ENCODE measurements around the gene C5orf24. TPM values are rescaled to one million over a fixed set of nuclear protein-coding genes. Genes with fewer than 3 reads are reported as not detected.

C5orf24 gene
- total and polyA plus RNA-seq, 2 experiments from 2014 or later: 36.4 to 41.2 TPM

GRCh38 chr5:134892926-134893325 lies 47.2 kb downstream of the C5orf24 start:
- no peak overlapping the region for H3K27ac ChIP-seq
- in situ Hi-C loops (cut with MboI): no loop called here
- H3K4me3 ChIP-seq: no peak overlapping the region
- no peak overlapping the region for H2AFZ ChIP-seq
- H3F3A ChIP-seq (ENCODE audit: insufficient read depth): no peaks in the 10 kb centered on the region
- H3K9me2 ChIP-seq (ENCODE audit: insufficient read depth): no peaks in the 10 kb centered on the region
- H4K20me1 ChIP-seq (ENCODE audit: insufficient read depth): no peaks in the 10 kb centered on the region
- no peaks in the 10 kb centered on the region for H3K27me3 ChIP-seq (replicated peaks; ENCODE audit: insufficient read depth)
- H3K9me3 ChIP-seq (ENCODE audit: low read depth): no peaks in the 10 kb centered on the region
- H3K4me1 ChIP-seq (ENCODE audit: insufficient read depth): no peaks in the 10 kb centered on the region
- peaks cover 44% of the 10 kb centered on the region for H3K79me2 ChIP-seq (ENCODE audit: insufficient read depth)
- no peak overlapping the region for H3K4me2 ChIP-seq (ENCODE audit: unreplicated experiment)
- no peak for DNase-seq
- TF ChIP-seq EZH2 (IDR thresholded peaks at IDR 0.05; ENCODE audit: insufficient read depth, poor library complexity, severe bottlenecking) (no peak), EZH2phosphoT487 (IDR thresholded peaks at IDR 0.05; ENCODE audit: insufficient read depth, low read depth) (no peak)
- H3K9ac ChIP-seq: no peak overlapping the region
- 63 to 70% methylated on average over 2 of the region's 2 CpGs for WGBS, 2 experiments (ENCODE audit: low coverage in 1 of 2, low lambda C conversion rate in 2 of 2, missing lambda C conversion rate in 2 of 2)
- H3K36me3 ChIP-seq (ENCODE audit: low read depth): peaks cover 3% of the 10 kb centered on the region; the same call in 1 of the 2 replicates

DNA sequence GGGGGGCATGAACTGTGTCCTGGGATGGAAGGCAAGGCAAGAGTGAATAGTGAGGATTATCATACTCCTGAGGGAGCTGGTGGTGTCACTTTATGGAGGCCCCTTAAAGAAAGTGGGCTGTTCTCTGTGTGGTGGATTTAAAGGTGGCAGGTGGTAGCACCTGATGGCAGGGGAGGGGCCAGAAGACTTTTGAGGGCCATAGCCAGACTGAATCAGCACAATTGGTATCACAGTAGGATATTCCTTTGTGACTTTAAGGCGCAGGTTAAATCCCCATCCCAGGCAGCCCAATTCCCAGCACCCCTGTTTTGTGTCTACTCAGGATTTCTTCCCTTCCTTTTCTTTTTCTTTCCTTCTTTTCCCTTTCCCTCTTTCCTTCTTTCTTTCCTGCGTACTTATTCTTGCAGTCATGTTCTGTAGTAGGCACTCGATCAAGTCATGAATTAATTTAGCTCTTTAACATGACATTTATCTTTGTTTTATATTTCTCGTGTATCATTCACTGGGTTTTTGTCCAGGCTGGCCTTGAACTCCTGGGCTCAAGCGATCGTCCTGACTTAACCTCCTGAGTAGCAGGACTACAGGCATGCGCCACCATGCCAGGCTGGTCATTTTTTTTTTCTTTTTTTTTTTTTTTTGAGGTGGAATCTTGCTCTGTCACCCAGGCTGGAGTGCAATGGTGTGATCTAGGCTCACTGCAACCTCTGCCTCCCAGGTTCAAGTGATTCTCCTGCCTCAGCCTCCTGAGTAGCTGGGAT lies 48.2 kb downstream of the C5orf24 start:
- Histone ChIP-seq H3K79me2 (ENCODE audit: insufficient read depth) (peaks cover 35% of the 10 kb centered on the region), H3K9me2 (ENCODE audit: insufficient read depth) (no peaks in the 10 kb centered on the region), H4K20me1 (ENCODE audit: insufficient read depth) (no peaks in the 10 kb centered on the region), H3F3A (ENCODE audit: insufficient read depth) (no peaks in the 10 kb centered on the region), H2AFZ (no peak overlapping the region), H3K9ac (no peak overlapping the region), H3K4me1 (ENCODE audit: insufficient read depth) (no peaks in the 10 kb centered on the region), H3K4me3 (no peak overlapping the region), H3K4me2 (ENCODE audit: unreplicated experiment) (no peak overlapping the region), H3K27ac (no peak overlapping the region), H3K27me3 (replicated peaks; ENCODE audit: insufficient read depth) (no peaks in the 10 kb centered on the region), H3K9me3 (ENCODE audit: low read depth) (no peaks in the 10 kb centered on the region), H3K36me3 (ENCODE audit: low read depth) (peaks cover 3% of the 10 kb centered on the region; the same call in 1 of the 2 replicates)
- in situ Hi-C loops (cut with MboI): no loop called here
- DNase-seq: no peak
- WGBS, 2 experiments (ENCODE audit: low coverage in 1 of 2, low lambda C conversion rate in 2 of 2, missing lambda C conversion rate in 2 of 2): 93% methylated on average over 7 of the region's 7 CpGs
- TF ChIP-seq EZH2 (IDR thresholded peaks at IDR 0.05; ENCODE audit: insufficient read depth, poor library complexity, severe bottlenecking): no peak
- TF ChIP-seq EZH2phosphoT487 (IDR thresholded peaks at IDR 0.05; ENCODE audit: insufficient read depth, low read depth): no peak

GRCh38 chr5:134902071-134902801 lies 56.5 kb downstream of the C5orf24 start:
- Histone ChIP-seq H3F3A (ENCODE audit: insufficient read depth) (peaks cover 30% of the 10 kb centered on the region; the same call in 1 of the 2 replicates), H3K4me3 (no peak overlapping the region), H3K27me3 (replicated peaks; ENCODE audit: insufficient read depth) (no peaks in the 10 kb centered on the region), H3K79me2 (ENCODE audit: insufficient read depth) (peaks cover 12% of the 10 kb centered on the region), H3K4me2 (ENCODE audit: unreplicated experiment) (no peak overlapping the region), H3K9ac (no peak overlapping the region), H3K4me1 (ENCODE audit: insufficient read depth) (no peaks in the 10 kb centered on the region), H2AFZ (no peak overlapping the region), H3K27ac (peak overlapping the region; percentile 37; the same call in 1 of the 2 replicates), H3K36me3 (ENCODE audit: low read depth) (peaks cover 6% of the 10 kb centered on the region; the same call in 1 of the 2 replicates), H3K9me3 (ENCODE audit: low read depth) (no peaks in the 10 kb centered on the region), H4K20me1 (ENCODE audit: insufficient read depth) (no peaks in the 10 kb centered on the region), H3K9me2 (ENCODE audit: insufficient read depth) (no peaks in the 10 kb centered on the region)
- WGBS, 2 experiments (ENCODE audit: low coverage in 1 of 2, low lambda C conversion rate in 2 of 2, missing lambda C conversion rate in 2 of 2): 72 to 74% methylated on average over 10 of the region's 10 CpGs
- peak; percentile 52 for DNase-seq
- in situ Hi-C loops (cut with MboI): loop anchor here (25.0 kb wide), 1 partner anchor 435 kb away; no protein-coding TSS in a partner anchor
- TF ChIP-seq EZH2phosphoT487 (IDR thresholded peaks at IDR 0.05; ENCODE audit: insufficient read depth, low read depth) (no peak), EZH2 (IDR thresholded peaks at IDR 0.05; ENCODE audit: insufficient read depth, poor library complexity, severe bottlenecking) (no peak)

DNA sequence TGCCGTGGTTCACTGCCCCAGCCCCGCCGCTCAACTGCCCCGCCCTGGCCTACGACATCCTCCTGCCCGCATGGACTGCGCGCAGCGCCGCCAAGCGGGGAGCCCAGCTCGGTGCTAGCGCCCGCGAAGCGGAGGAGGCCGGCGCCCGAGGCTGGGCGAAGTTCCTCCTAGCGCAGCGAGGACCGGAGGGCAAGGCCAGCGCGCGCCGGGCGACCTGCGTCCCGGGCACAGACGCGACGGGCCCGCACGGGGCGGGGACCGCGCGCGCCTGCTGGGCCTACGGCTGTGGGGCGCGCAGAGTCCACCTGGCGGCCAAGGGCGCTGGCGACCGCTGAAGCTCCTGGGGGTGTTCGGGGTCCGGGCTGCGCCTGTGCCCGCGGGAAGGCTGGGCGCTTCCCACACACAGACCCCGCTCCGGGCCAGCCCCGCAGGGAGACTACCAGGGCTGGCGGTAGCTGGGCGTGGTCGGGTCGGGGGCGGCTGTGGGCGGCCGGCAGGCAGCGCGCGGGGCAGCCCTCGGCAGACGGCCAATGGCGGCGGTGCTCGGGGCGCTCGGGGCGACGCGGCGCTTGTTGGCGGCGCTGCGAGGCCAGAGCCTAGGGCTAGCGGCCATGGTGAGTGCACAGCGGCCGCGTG lies 59.0 kb downstream of the C5orf24 start, which contains the start of gene PCBD2:
TSS of gene PCBD2 (plus strand) at position 522 of the 636 bp plus-strand sequence. CDS start at position 531, 9 bp downstream.
- Histone ChIP-seq H2AFZ (peak within 1 kb of the TSS; percentile 89), H3K4me2 (ENCODE audit: unreplicated experiment) (peak within 1 kb of the TSS; percentile 85), H3K9ac (peak within 1 kb of the TSS; percentile 91), H3F3A (ENCODE audit: insufficient read depth) (peaks cover 30% of the 10 kb centered on the region; the same call in 1 of the 2 replicates), H3K4me1 (ENCODE audit: insufficient read depth) (no peaks in the 10 kb centered on the region), H3K27me3 (replicated peaks; ENCODE audit: insufficient read depth) (no peaks in the 10 kb centered on the region), H3K27ac (peak within 1 kb of the TSS; percentile 86), H3K36me3 (ENCODE audit: low read depth) (peaks cover 4% of the 10 kb centered on the region; the same call in 1 of the 2 replicates), H3K9me2 (ENCODE audit: insufficient read depth) (no peaks in the 10 kb centered on the region), H3K9me3 (ENCODE audit: low read depth) (no peaks in the 10 kb centered on the region), H3K79me2 (ENCODE audit: insufficient read depth) (peaks cover 16% of the 10 kb centered on the region), H3K4me3 (peak within 1 kb of the TSS; percentile 96), H4K20me1 (ENCODE audit: insufficient read depth) (no peaks in the 10 kb centered on the region)
- DNase-seq: peak; percentile 97
- in situ Hi-C loops (cut with MboI): loop anchor here (25.0 kb wide), 1 partner anchor 433 kb away; no protein-coding TSS in a partner anchor
- 0 to 3% methylated on average over 25 to 55 of the region's 84 CpGs for WGBS, 2 experiments (ENCODE audit: low coverage in 1 of 2, low lambda C conversion rate in 2 of 2, missing lambda C conversion rate in 2 of 2)
- TF ChIP-seq EZH2 (IDR thresholded peaks at IDR 0.05; ENCODE audit: insufficient read depth, poor library complexity, severe bottlenecking) (no peak), EZH2phosphoT487 (IDR thresholded peaks at IDR 0.05; ENCODE audit: insufficient read depth, low read depth) (no peak)
